Measurements from ENCODE around the gene IL27RA. TPM values are rescaled to one million over a fixed set of nuclear protein-coding genes. Genes with fewer than 3 reads are reported as not detected.

The IL27RA gene
- total RNA-seq: 1 to 10 TPM in 3 of 4 donors, under 1 TPM in 1; 0.85 to 7.4 (median 2.0) TPM

GRCh38 chr19:14031719-14032480 is at the start of gene IL27RA:
IL27RA (plus strand) TSS chr19:14031762; CDS start chr19:14031873, 111 bp downstream.
- Histone ChIP-seq H3K27me3 (no peaks in the 10 kb centered on the region), H3K9me3 (no peaks in the 10 kb centered on the region), H3K36me3 (no peaks in the 10 kb centered on the region), H3K4me3 (peak within 1 kb of the TSS; percentile 55 to 80 (median 62)), H3K27ac (peak within 1 kb of the TSS; percentile 81 to 96 (median 82)), H3K4me1 (peaks cover 0 to 4% (median 2%) of the 10 kb centered on the region in 4 donors)
- peak; percentile 72 to 91 (median 85) for DNase-seq
- TF ChIP-seq CTCF (IDR thresholded peaks at IDR 0.05) (peak; percentile 45 to 58 (median 57)), POLR2A (IDR thresholded peaks at IDR 0.05) (no peak)

DNA sequence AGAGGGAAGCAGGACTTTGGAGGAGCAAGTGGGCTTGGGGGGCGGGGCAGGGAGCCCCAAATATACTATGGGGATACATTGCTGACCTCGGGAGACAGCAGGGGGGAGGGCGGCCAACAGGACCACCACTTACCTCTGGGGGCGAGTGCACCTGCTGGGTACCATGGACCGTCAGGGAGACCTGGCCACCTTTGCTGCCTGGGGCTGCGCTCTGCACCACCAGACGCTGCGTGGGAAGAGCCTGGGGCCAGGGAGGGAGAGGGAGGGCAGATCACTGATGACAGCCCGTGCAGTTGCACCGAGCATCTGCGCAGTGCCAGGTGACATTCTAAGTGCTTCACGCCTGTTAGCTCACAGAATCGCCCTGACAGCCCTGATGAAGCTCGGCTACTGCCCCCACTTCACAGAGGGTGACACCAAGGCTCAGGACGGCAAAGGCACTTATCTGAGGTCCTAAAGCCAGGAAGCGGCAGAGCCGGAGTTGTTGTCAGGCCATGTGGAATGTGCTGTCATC is 49.5 kb upstream of the IL27RA start:
- TF ChIP-seq POLR2A (IDR thresholded peaks at IDR 0.05) (no peak), CTCF (IDR thresholded peaks at IDR 0.05) (no peak)
- H3K36me3 ChIP-seq: peaks cover 0 to 20% (median 0%) of the 10 kb centered on the region in 3 donors
- no peak overlapping the region for H3K4me3 ChIP-seq
- peak overlapping the region in 2 of 4 donors; percentile 14 to 96 for H3K27ac ChIP-seq
- DNase-seq: no peak
- peaks cover 0 to 57% (median 26%) of the 10 kb centered on the region in 4 donors for H3K4me1 ChIP-seq
- no peaks in the 10 kb centered on the region for H3K27me3 ChIP-seq
- no peaks in the 10 kb centered on the region for H3K9me3 ChIP-seq

DNA sequence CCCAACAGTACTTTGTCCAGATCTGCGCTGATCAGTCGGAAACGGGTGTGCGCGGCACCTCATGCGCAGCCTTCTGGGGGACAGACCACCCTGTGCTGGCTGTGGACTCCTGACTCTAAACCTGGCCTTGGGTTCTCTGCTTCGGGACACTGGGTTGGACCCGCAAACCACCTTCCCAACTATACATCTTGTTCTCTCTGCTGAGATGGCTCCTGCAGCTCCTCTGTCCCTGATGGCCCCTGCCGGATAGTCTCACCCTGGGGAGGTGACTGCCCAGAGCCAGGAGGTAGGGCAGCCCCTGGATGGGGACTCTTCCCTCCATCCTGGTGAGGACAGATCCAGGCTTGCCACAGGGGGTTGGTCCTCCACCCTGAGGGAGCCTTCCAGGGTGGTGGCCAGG is 48.8 kb upstream of the IL27RA start:
- no peak overlapping the region for H3K4me3 ChIP-seq
- peak overlapping the region in 3 of 4 donors; percentile 63 to 96 (median 96) for H3K27ac ChIP-seq
- peaks cover 0 to 65% (median 33%) of the 10 kb centered on the region in 4 donors for H3K4me1 ChIP-seq
- no peaks in the 10 kb centered on the region for H3K27me3 ChIP-seq
- TF ChIP-seq CTCF (IDR thresholded peaks at IDR 0.05): no peak
- TF ChIP-seq POLR2A (IDR thresholded peaks at IDR 0.05): no peak
- H3K36me3 ChIP-seq: peaks cover 0 to 20% (median 0%) of the 10 kb centered on the region in 3 donors
- no peak for DNase-seq
- no peaks in the 10 kb centered on the region for H3K9me3 ChIP-seq

GRCh38 chr19:13983213-13983889 is 48.2 kb upstream of the IL27RA start:
- peaks cover 0 to 20% (median 0%) of the 10 kb centered on the region in 3 donors for H3K36me3 ChIP-seq
- no peak overlapping the region for H3K4me3 ChIP-seq
- TF ChIP-seq CTCF (IDR thresholded peaks at IDR 0.05) (no peak), POLR2A (IDR thresholded peaks at IDR 0.05) (no peak)
- H3K27ac ChIP-seq: peak overlapping the region in 3 of 4 donors; percentile 63 to 96 (median 96)
- H3K9me3 ChIP-seq: no peaks in the 10 kb centered on the region
- peak in 2 of 3 donors; percentile 84 to 88 for DNase-seq
- no peaks in the 10 kb centered on the region for H3K27me3 ChIP-seq
- peaks cover 0 to 70% (median 35%) of the 10 kb centered on the region in 4 donors for H3K4me1 ChIP-seq

- no peak for TF ChIP-seq CTCF (IDR thresholded peaks at IDR 0.05)
- no peak for TF ChIP-seq POLR2A (IDR thresholded peaks at IDR 0.05)
- Histone ChIP-seq H3K27ac (peak overlapping the region in 2 of 4 donors; percentile 96), H3K9me3 (no peaks in the 10 kb centered on the region), H3K4me1 (peaks cover 0 to 69% (median 33%) of the 10 kb centered on the region in 4 donors), H3K27me3 (no peaks in the 10 kb centered on the region), H3K36me3 (peaks cover 0 to 20% (median 0%) of the 10 kb centered on the region in 3 donors), H3K4me3 (no peak overlapping the region)
- DNase-seq: no peak
Measured at GRCh38 chr19:13984186-13984585, 47.4 kb upstream of the IL27RA start.

Data from Peyer's patch (tissue), 4 donors.